Stimulated activated naive B cell treated with anti-CD40 and anti-IgM and Interleukin-4, amounts not matched to agents 10 μg/mL and 1 μg/mL and 100 μg/mL, for 72 hours (primary cell): Measurements from ENCODE around the gene NLRC3.
"Not testable (repeated sequence)": the region's sequence is repeated elsewhere in the genome, so short reads cannot be mapped to it uniquely, and the experiment has no call there.

Experiments used
- ATAC-seq, 2 donors: fragments of 150-1000 bp; cut with Tn5 transposase; replicated peaks; 2 replicates each; pipeline ENCODE4 v1.10.0; 2021; ENCODE audit warnings: moderate library complexity in 1 of 2
- DNase-seq: peaks from one replicate; pipeline ENCODE4 v3.0.0; 2021
- H3K27ac Mint-ChIP-seq: one replicate; pipeline ENCODE4 v1.8.0; 2022; ENCODE audit warnings: mild to moderate bottlenecking, mixed read lengths
- H3K27me3 Mint-ChIP-seq, 2 donors: one replicate each; pipeline ENCODE4 v1.8.0; 2022; ENCODE audit warnings: mixed read lengths in 2 of 2
- H3K36me3 Mint-ChIP-seq, 2 donors: one replicate each; pipeline ENCODE4 v1.8.0; 2022; ENCODE audit warnings: mixed read lengths in 2 of 2, mild to moderate bottlenecking in 1 of 2
- H3K4me1 Mint-ChIP-seq, 2 donors: one replicate each; pipeline ENCODE4 v1.8.0; 2022; ENCODE audit warnings: mixed read lengths in 2 of 2, mild to moderate bottlenecking in 1 of 2
- H3K4me3 Mint-ChIP-seq, 2 donors: one replicate each; pipeline ENCODE4 v1.8.0; 2022; ENCODE audit warnings: mild to moderate bottlenecking in 2 of 2, mixed read lengths in 2 of 2, moderate library complexity in 1 of 2
- H3K9me3 Mint-ChIP-seq, 2 donors: one replicate each; pipeline ENCODE4 v1.8.0; 2022; ENCODE audit warnings: mixed read lengths in 2 of 2, mild to moderate bottlenecking in 1 of 2

Gene NLRC3

GRCh38 chr16:3536851-3537250, 40.4 kb downstream of the NLRC3 start:
- no peak overlapping the region for H3K4me3 Mint-ChIP-seq
- no peak overlapping the region for H3K27ac Mint-ChIP-seq
- no peak for DNase-seq
- no peaks in the 10 kb centered on the region for H3K9me3 Mint-ChIP-seq
- ATAC-seq = no peak
- peaks cover 31 to 35% of the 10 kb centered on the region in 2 donors for H3K36me3 Mint-ChIP-seq
- no peaks in the 10 kb centered on the region for H3K27me3 Mint-ChIP-seq
- peaks cover 12 to 19% of the 10 kb centered on the region in 2 donors for H3K4me1 Mint-ChIP-seq

GRCh38 chr16:3536271-3536731, 40.9 kb downstream of the NLRC3 start:
- H3K27me3 Mint-ChIP-seq = no peaks in the 10 kb centered on the region
- peaks cover 35% of the 10 kb centered on the region in 2 donors for H3K36me3 Mint-ChIP-seq
- no peak overlapping the region for H3K4me3 Mint-ChIP-seq
- H3K4me1 Mint-ChIP-seq = peaks cover 12 to 19% of the 10 kb centered on the region in 2 donors
- DNase-seq = no peak
- ATAC-seq = no peak
- no peaks in the 10 kb centered on the region for H3K9me3 Mint-ChIP-seq
- no peak overlapping the region for H3K27ac Mint-ChIP-seq

- DNase-seq = no peak
- ATAC-seq = no peak
- Mint-ChIP-seq H3K27ac (no peak overlapping the region), H3K27me3 (no peaks in the 10 kb centered on the region), H3K4me3 (no peak overlapping the region), H3K9me3 (no peaks in the 10 kb centered on the region), H3K4me1 (peaks cover 12 to 19% of the 10 kb centered on the region in 2 donors), H3K36me3 (peaks cover 26 to 35% of the 10 kb centered on the region in 2 donors)
Measured at GRCh38 chr16:3534126-3534525, 43.1 kb downstream of the NLRC3 start.

GRCh38 chr16:3532741-3533140, 44.5 kb downstream of the NLRC3 start:
- Mint-ChIP-seq H3K27me3 (no peaks in the 10 kb centered on the region), H3K4me3 (no peak overlapping the region), H3K36me3 (peaks cover 34 to 38% of the 10 kb centered on the region in 2 donors), H3K9me3 (no peaks in the 10 kb centered on the region), H3K27ac (no peak overlapping the region), H3K4me1 (peaks cover 12 to 23% of the 10 kb centered on the region in 2 donors)
- no peak for ATAC-seq
- DNase-seq = no peak

- no peak for ATAC-seq
- Mint-ChIP-seq H3K36me3 (peaks cover 30 to 34% of the 10 kb centered on the region in 2 donors), H3K9me3 (no peaks in the 10 kb centered on the region), H3K4me3 (no peak overlapping the region), H3K4me1 (peaks cover 13 to 22% of the 10 kb centered on the region in 2 donors), H3K27ac (no peak overlapping the region), H3K27me3 (no peaks in the 10 kb centered on the region)
- no peak for DNase-seq
Measured at GRCh38 chr16:3530371-3530914, 46.8 kb downstream of the NLRC3 start.

- ATAC-seq = no peak
- Mint-ChIP-seq H3K4me3 (no peak overlapping the region), H3K4me1 (peaks cover 8 to 16% of the 10 kb centered on the region in 2 donors), H3K36me3 (peaks cover 25 to 27% of the 10 kb centered on the region in 2 donors), H3K27me3 (no peaks in the 10 kb centered on the region), H3K9me3 (no peaks in the 10 kb centered on the region), H3K27ac (no peak overlapping the region)
- no peak for DNase-seq
Measured at GRCh38 chr16:3529175-3529574, 48.0 kb downstream of the NLRC3 start.

- Mint-ChIP-seq H3K4me3 (no peak overlapping the region), H3K4me1 (peaks cover 5 to 10% of the 10 kb centered on the region in 2 donors), H3K9me3 (no peaks in the 10 kb centered on the region), H3K27ac (no peak overlapping the region), H3K36me3 (peaks cover 22 to 25% of the 10 kb centered on the region in 2 donors), H3K27me3 (no peaks in the 10 kb centered on the region)
- DNase-seq (no peak), ATAC-seq (no peak)
Measured at GRCh38 chr16:3528406-3528805, 48.8 kb downstream of the NLRC3 start.

- not testable (repeated sequence) for ATAC-seq
- peak; percentile 41 for DNase-seq
Measured at GRCh38 chr16:3527216-3527829, 49.9 kb downstream of the NLRC3 start.

GRCh38 chr16:3525951-3526350, 51.3 kb downstream of the NLRC3 start:
- no peak overlapping the region for H3K27ac Mint-ChIP-seq
- H3K4me3 Mint-ChIP-seq = no peak overlapping the region
- H3K36me3 Mint-ChIP-seq = peaks cover 10 to 27% of the 10 kb centered on the region in 2 donors
- H3K4me1 Mint-ChIP-seq = peaks cover 5 to 10% of the 10 kb centered on the region in 2 donors
- no peak for ATAC-seq
- H3K9me3 Mint-ChIP-seq = no peaks in the 10 kb centered on the region
- H3K27me3 Mint-ChIP-seq = no peaks in the 10 kb centered on the region
- no peak for DNase-seq

More at GRCh38 chr16:3527216-3527829, 49.9 kb downstream of the NLRC3 start:
- not testable (repeated sequence) for H3K4me3 Mint-ChIP-seq, H3K27me3 Mint-ChIP-seq, H3K9me3 Mint-ChIP-seq, H3K27ac Mint-ChIP-seq
- Mint-ChIP-seq H3K36me3 (peaks cover 15 to 26% of the 10 kb centered on the region in 2 donors), H3K4me1 (peaks cover 5 to 10% of the 10 kb centered on the region in 2 donors)

- H3K9me3 Mint-ChIP-seq = no peaks in the 10 kb centered on the region
- no peak overlapping the region for H3K4me3 Mint-ChIP-seq
- peaks cover 5 to 10% of the 10 kb centered on the region in 2 donors for H3K4me1 Mint-ChIP-seq
- no peaks in the 10 kb centered on the region for H3K27me3 Mint-ChIP-seq
- H3K36me3 Mint-ChIP-seq = peaks cover 12 to 38% of the 10 kb centered on the region in 2 donors
- no peak for ATAC-seq
- no peak for DNase-seq
- H3K27ac Mint-ChIP-seq = no peak overlapping the region
Measured at GRCh38 chr16:3523281-3523680, 53.9 kb downstream of the NLRC3 start.

GRCh38 chr16:3520841-3521240, 56.4 kb downstream of the NLRC3 start:
- Mint-ChIP-seq H3K4me1 (no peaks in the 10 kb centered on the region), H3K4me3 (no peak overlapping the region), H3K27ac (peak overlapping the region; percentile 21), H3K27me3 (no peaks in the 10 kb centered on the region), H3K36me3 (peaks cover 16 to 43% of the 10 kb centered on the region in 2 donors), H3K9me3 (no peaks in the 10 kb centered on the region)
- ATAC-seq = no peak
- DNase-seq = no peak

GRCh38 chr16:3520413-3520812, 56.8 kb downstream of the NLRC3 start:
- Mint-ChIP-seq H3K36me3 (peaks cover 18 to 42% of the 10 kb centered on the region in 2 donors), H3K27ac (no peak overlapping the region)

GRCh38 chr16:3519581-3519980, 57.6 kb downstream of the NLRC3 start:
- H3K4me3 Mint-ChIP-seq = no peak overlapping the region
- H3K27me3 Mint-ChIP-seq = no peaks in the 10 kb centered on the region
- DNase-seq (no peak), ATAC-seq (no peak)
- no peaks in the 10 kb centered on the region for H3K4me1 Mint-ChIP-seq
- H3K27ac Mint-ChIP-seq = no peak overlapping the region
- peaks cover 18 to 48% of the 10 kb centered on the region in 2 donors for H3K36me3 Mint-ChIP-seq
- H3K9me3 Mint-ChIP-seq = no peaks in the 10 kb centered on the region

More at GRCh38 chr16:3520413-3520812, 56.8 kb downstream of the NLRC3 start:
- Mint-ChIP-seq H3K27me3 (no peaks in the 10 kb centered on the region), H3K9me3 (no peaks in the 10 kb centered on the region), H3K4me3 (no peak overlapping the region), H3K4me1 (no peaks in the 10 kb centered on the region)
- ATAC-seq (no peak), DNase-seq (no peak)

GRCh38 chr16:3518986-3519348, 58.2 kb downstream of the NLRC3 start:
- Mint-ChIP-seq H3K4me3 (no peak overlapping the region), H3K27ac (no peak overlapping the region), H3K36me3 (peaks cover 20 to 49% of the 10 kb centered on the region in 2 donors), H3K4me1 (no peaks in the 10 kb centered on the region), H3K9me3 (no peaks in the 10 kb centered on the region), H3K27me3 (no peaks in the 10 kb centered on the region)
- no peak for ATAC-seq
- DNase-seq = no peak

- Mint-ChIP-seq H3K9me3 (no peaks in the 10 kb centered on the region), H3K36me3 (peaks cover 22 to 52% of the 10 kb centered on the region in 2 donors), H3K4me3 (no peak overlapping the region), H3K4me1 (no peaks in the 10 kb centered on the region), H3K27me3 (no peaks in the 10 kb centered on the region), H3K27ac (no peak overlapping the region)
- ATAC-seq (no peak), DNase-seq (no peak)
Measured at GRCh38 chr16:3518292-3518985, 58.8 kb downstream of the NLRC3 start.
